Activated T-helper 1 cell treated with Interleukin-2 at 50 U/mL for 16 hours (primary cell): Measurements from ENCODE around the gene KLHL25.

Experiments used
- DNase-seq: peaks from one replicate; pipeline ENCODE4 v3.0.0-alpha.2; 2020; ENCODE audit warnings: low read depth

The KLHL25 gene

DNA sequence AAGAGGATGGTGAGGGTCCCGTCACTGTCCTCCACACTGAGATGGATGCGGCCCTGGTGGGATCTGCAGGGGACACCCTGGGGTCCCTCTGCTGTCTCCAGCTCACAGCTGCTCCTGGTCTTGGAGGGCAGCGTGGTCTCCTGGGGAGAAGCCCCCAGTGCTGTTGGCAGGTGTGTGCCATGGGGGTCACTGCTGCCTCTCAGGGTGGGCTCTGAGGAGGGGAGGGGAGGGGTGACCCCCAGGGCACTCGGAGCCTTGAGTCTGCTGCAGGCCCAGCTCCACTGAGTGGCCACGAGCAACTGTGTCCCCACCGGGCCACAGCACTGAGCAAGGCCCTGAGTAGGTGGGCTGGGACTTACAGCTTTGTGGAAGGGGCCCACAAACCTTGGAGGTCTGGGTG, 34.7 kb downstream of the KLHL25 start:
- DNase-seq, result no peak

GRCh38 chr15:85759376-85759775, 35.3 kb downstream of the KLHL25 start:
- no peak for DNase-seq

GRCh38 chr15:85758655-85758978, 36.1 kb downstream of the KLHL25 start:
- DNase-seq, result no peak

- DNase-seq, result no peak
Measured at GRCh38 chr15:85757939-85758654, 36.6 kb downstream of the KLHL25 start.

- DNase-seq, result no peak
Measured at GRCh38 chr15:85757073-85757938, 37.4 kb downstream of the KLHL25 start.

DNA sequence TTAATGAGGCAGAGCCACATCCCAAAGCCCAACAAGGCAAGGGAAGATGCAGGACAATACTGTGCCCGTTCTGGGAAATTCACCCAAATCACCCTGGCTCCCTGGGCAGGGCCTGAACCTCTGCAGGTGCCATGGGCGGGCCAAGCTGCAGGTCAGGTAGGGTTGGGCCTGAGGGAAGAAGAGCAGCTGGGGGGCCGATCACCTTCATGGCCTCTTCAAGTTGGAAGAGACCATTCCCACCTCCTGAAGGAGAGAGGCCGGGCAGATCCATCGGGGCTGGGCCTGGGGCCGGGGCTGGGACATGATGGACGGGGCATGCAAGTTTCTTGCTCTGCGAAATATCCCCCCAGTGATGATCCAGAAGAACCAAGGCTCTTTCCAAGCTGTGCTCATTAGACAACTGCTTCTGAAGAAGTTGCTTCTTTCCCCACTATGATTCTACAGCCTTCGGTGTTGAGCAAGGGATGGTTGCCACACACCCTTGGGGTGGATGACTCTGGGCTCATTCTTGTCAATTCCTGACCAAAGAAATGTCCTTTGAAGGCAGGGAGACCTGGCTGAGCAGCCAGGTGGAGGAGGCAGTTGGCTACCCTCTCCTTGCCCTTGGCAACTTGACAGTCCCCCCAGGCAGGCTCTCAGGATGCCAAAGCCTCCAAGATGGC, 38.2 kb downstream of the KLHL25 start:
- no peak for DNase-seq

GRCh38 chr15:85755942-85756341, 38.8 kb downstream of the KLHL25 start:
- no peak for DNase-seq

GRCh38 chr15:85755471-85755870, 39.3 kb downstream of the KLHL25 start:
- DNase-seq, result no peak

DNA sequence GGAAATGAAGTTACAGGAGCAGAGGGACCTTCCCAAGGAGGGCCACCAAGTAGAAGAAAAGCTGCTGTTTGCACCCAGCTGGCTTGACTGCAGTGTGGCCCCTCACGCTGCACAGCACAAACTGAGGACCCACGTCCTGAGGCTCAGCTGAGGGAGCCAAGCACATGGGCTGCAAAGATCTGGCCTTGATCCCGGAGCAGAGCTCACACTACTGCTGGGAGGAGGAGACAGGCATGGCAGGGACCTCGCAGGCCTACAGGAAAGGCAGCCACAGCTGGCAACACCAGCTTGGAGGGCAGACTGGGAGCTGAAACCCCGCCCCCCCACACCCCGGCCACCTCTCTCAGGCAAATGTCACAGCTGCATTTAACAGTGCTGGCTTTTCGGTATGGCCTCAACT, 39.7 kb downstream of the KLHL25 start:
- DNase-seq, result no peak

DNA sequence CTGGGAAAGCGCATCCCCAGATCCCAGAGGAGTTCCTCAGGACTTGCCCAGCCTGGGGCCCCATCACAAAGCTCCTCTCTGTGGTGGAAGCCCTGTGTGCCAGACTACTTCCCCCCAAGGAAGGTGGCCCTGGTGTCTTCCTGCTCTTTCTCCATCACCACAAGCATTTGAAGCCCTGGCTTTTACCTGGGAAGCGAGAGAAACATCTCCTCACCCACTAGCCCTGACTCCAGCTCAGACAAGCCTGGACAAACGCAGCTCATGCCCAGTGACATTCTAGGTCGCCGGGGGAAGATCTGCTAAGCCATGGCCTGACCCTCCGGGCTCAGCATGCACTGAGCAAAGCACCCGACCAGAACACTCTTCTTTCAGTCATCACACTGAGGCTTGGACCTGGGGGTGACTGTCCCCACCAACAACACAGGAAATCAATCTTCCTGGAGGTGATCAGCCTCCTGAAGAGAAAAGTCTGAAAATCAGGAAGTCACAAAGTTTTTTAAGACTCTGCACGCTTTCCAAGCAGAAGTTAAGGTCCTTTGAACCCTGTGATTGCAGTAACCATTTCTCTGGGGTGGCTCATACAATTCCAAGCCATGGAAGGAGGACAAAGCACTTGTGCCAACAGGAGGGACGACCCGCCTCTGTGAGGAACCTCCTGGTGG, 40.8 kb downstream of the KLHL25 start:
- DNase-seq, result no peak

DNA sequence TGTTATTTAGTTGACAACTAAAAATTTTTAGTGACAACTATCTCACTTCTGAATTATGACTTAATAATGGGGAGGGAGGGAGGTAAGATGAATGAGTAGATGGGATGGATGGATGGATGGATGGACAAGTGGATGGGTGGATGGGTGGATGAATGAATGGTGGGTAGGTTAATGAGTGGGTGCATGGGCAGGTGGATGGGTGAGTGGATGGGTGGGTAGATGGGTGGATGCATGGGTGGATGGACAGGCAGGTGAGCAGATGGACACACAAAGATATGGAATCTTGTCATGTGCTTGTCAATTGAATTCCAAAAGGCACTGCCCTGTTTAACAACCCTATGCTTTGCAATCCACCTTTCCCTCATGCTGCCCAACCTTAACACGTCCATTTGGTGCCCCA, 41.5 kb downstream of the KLHL25 start:
- DNase-seq, result no peak

DNA sequence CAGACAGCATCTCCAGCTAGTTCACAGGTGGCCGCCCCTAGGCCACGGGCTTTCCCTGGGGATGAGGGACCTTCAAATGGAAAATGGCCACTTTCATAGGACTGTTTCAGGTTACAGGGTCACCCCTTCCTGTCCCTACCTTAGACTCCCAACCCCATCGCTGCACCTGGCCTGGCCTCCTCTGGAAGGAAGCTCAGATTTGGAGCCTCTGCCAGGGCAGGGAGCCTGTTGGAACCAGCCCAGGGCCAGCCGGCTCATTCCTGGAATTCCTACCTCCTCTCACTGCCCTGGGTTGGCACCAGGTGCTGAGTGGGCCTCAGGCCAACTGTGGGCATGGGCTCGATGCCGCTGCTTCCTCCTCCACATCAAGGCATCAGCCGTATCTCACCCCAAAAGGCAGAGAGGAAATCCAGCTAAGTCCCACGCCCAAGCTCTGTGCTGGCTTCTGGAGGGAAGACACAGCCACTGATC, 42.2 kb downstream of the KLHL25 start:
- no peak for DNase-seq

- no peak for DNase-seq
Measured at GRCh38 chr15:85752124-85752475, 42.6 kb downstream of the KLHL25 start.

- DNase-seq, result no peak
Measured at GRCh38 chr15:85751291-85752123, 43.2 kb downstream of the KLHL25 start.

GRCh38 chr15:85750319-85751290, 44.1 kb downstream of the KLHL25 start:
- no peak for DNase-seq

GRCh38 chr15:85749261-85750151, 45.2 kb downstream of the KLHL25 start:
- no peak for DNase-seq

GRCh38 chr15:85748729-85749128, 46.0 kb downstream of the KLHL25 start:
- no peak for DNase-seq

GRCh38 chr15:85748176-85748575, 46.5 kb downstream of the KLHL25 start:
- DNase-seq, result no peak

DNA sequence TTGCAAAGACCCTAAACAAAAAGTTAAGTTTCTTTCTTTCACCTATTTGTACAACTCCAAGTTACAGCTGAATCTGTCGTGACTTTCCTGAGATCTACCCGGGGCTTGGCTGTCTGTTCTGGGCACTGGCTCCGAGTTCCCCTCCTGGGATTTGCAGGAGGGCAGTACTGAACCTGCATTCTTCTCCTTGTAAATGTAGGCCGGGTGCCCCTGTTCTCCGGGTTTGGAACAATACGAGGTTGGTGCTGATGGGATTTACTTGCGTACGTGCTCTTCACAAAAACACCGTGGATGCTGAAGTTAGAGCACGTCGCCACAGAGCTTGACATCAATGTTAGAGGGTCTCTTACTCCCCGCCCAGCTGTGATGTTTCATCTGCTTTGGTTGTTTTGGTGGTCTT, 48.1 kb downstream of the KLHL25 start:
- DNase-seq, result no peak
